Stimulated activated CD4-positive, alpha-beta T cell treated with anti-CD3 and anti-CD28 coated beads, Interleukin-1b, Interleukin-23, amount 100 ng/mL, for 4 hours (primary cell): ENCODE results near the gene CASP5.

Experiments used
- DNase-seq, 2 donors: peaks; one replicate each; pipeline ENCODE4 v3.0.0-alpha.2; 2020; ENCODE audit warnings: low read depth in 2 of 2

The CASP5 gene

DNA sequence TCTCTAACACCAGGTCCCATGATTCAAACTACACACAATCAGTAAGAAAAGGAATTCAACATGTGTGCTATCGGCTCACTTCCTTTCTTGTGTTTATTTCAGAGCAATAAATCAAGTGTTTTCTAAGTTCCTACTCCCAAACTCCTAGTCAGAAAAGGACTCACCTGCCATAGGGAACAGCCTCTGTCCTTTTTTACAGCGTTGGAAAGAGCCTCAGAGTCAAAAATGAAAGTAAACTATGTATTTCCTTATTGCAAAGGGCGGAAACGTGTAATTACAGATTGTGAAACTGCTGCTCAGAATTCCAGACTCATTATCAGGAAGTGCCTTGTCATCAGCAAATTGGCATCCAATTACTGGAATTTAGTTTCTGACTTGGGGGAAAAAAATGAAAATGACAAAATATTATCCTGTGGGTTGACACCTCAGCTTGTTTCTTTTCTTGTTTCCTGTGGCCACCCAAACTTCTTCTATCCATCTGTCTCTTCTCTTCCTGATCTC is 54.6 kb downstream of the CASP5 start, which contains the start of gene CASP4:
CASP4 (minus strand) TSS at position 220 of the 501 bp plus-strand sequence; CDS start at position 171, 49 bp downstream.
- DNase-seq = peak in 1 of 2 donors; percentile 6

DNA sequence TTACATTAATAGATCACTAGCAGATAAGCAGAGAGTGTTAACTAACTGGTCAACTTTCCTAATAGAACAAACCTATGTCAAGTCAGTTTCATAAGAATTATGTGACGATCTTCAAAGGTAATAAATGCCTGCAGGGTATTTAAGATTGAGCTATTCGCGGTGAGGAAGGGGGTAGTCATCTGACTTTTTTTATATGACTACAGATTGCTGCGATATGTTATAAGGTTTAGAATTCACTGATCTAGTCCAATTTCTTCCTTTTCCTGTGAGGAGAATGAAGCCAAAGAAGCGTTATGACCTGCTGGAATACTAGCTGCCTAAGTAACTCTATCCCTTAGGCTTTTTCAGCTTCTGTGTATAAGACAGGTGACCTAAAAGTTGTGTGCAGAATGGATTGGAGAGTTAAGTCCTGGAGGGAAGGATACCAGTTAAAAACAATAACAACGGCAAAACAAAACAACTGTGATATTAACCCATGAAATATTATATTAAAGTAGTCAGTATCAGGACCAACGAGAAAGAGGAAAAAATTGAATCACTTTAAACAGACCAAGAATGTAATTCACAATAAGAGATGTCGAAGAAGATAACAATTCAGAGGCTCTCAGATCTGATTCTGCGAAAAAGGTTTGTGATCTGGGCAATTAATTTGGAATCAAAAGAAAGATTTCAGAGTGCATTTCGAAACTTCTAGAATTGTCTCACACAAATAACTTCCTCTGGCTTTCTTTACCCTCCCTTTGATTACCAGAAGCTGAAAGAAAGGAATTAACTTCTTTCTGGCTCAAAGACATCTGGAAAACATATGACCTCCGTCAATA is 55.2 kb downstream of the CASP5 start:
- no peak for DNase-seq

DNA sequence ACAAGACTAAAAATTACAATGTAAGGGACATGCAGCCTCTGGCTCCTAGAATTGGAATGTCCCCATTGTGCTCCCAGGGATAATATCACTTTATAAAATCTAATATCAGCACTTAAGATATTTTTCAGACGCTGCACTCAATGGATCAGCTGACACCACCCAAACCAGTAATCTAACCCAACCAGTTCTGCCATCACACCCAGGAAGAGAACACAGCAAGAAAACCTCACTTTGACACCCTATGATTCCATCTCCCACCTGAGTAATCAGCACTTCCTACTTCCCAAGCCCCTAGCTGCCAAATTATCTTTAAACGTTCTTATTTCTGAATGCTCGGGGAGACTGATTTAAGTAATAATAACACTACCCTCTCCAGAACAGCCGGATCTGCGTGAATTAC is 57.2 kb downstream of the CASP5 start:
- DNase-seq = no peak

DNA sequence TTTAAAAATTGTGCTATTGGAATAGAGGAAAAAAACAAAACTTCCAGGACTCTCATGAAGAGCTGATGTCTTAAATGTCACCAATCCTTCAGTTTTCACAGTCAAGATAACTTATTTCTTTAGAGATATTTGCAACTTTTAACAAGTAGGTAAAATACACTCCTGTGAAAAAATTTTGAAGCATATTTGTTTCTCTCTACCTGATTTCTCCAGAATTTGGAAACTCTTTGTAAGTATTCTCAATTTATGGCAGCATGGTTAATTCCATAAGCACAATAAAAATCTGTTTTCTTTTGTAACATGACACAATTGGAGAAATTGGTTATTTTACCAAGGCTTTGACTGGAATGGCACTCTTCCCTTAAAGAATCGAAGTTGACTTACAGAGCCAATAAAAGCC is 58.7 kb downstream of the CASP5 start:
- DNase-seq = no peak

DNA sequence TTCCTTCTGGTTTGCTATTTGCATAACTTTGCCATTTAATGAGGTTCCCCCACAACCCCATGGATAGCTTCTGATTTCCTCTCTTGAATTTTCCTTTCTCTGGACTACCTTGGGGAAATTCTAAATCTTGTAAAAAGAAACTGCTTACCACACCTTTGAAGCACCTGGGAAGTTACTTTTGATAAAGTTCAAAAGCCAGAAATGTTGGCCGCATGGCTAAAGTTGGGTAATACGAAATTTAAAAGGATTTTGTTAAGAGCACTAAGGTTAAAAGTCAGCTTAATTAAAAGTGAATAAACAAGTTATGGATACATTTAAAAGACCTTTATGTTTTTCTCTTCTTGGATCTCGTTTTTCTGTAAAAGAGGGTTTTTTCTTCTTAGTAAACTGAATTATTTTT is 60.1 kb downstream of the CASP5 start:
- DNase-seq = no peak

DNA sequence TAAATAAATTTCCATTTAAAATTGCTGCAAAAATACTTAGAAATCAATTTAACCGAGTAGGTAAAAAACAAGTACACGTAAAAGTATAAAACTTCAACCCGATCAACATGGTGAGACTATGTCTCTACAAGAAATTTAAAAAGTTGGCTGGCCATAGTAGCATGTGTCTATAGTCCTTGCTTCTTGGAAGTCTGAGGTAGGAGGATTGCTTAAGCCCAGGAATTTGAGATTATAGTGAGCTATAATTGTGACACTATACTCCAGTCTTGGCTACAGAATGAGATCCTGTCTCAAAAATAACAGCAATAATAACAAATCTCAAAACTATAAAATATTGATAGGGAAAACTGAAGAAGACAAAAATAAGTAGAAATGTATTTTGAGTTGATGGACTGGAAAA is 65.7 kb downstream of the CASP5 start:
- DNase-seq = no peak

DNA sequence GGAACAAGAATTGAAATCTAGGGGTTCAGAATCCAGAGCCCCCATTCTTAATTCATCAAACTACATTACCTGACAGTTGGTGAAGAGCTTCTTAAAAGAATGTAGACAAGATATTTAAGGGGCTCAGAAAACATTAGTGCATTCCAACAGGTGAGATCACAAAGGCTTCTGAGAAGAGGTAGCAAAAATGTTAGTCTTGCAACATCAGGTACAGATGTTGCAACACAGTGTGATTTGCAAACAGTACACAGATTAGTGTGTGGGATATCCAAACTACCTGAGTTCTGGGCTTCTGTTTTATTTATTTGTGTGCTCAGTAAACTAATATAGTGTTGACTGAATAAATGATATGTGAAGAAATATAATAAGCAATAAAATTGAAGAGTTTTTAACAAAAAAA is 66.4 kb downstream of the CASP5 start:
- DNase-seq = no peak

DNA sequence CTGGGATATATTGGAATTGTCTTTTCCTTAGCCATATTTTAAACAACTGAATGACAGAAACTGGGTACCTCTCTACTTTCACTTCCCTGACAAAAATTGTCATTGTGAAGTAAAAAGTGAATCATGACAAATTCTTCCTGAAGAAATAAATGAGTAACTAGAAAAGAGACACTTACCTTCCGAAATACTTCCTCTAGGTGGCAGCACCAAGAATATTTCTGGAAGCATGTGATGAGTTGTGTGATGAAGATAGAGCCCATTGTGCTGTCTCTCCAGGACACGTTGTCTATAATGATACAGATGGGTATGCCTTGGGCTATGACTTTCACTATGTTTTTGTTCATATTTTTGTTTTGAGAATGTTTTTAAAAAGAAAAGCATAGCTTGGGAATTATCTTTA is 76.1 kb downstream of the CASP5 start:
- DNase-seq = peak in 1 of 2 donors; percentile 38
